Measurements from ENCODE around the gene PDE4D. TPM values are rescaled to one million over a fixed set of nuclear protein-coding genes. Genes with fewer than 3 reads are reported as not detected.
A peak's percentile ranks its signal among the peaks of the same experiment; 100 is the strongest.
"Not testable (repeated sequence)": the region's sequence is repeated elsewhere in the genome, so short reads cannot be mapped to it uniquely, and the experiment has no call there.

PDE4D gene
- total RNA-seq, 1 donor from 2014 or later = 26.9 TPM

DNA sequence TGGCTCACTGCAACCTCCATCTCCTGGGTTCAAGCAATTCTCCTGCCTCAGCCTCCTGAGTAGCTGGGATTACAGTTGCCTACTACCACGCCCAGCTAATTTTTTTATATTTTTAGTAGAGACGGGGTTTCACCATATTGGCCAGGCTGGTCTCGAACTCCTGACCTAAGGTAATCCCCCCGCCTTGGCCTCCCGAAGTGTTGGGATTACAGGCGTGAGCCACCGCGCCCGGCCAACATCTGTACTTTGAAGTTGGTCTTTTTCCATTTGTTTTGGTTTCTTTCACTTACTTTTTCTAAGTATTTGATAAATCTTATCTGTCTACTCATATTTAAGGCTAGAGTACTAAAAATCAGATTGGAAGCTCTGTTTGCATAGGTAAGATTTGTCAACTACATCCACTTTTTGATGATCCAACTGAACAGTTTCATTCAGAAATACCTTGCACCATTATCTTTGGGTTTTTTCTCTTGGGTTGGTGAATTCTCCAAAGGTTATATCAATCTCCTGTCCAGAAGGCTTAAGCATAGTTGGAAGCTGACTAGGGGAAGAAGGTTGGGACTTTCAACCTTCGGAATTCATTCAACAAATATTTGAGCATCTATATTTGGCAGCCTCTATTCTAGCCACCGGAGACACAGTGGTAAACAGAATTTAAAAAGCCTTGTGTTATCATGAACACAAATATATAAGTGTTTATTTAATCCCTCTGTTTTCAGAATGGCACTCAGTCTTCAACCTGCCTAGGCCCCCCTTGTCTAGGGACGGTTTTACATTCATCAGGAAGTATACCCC lies 821.6 kb downstream of the PDE4D start:
- DNase-seq (ENCODE audit: low read depth) = no peak

GRCh38 chr5:59069438-59070079 lies 824.0 kb downstream of the PDE4D start:
- DNase-seq (ENCODE audit: low read depth) = peak; percentile 97

- no peak for DNase-seq (ENCODE audit: low read depth)
Measured at GRCh38 chr5:59067956-59068656, 825.4 kb downstream of the PDE4D start.

DNA sequence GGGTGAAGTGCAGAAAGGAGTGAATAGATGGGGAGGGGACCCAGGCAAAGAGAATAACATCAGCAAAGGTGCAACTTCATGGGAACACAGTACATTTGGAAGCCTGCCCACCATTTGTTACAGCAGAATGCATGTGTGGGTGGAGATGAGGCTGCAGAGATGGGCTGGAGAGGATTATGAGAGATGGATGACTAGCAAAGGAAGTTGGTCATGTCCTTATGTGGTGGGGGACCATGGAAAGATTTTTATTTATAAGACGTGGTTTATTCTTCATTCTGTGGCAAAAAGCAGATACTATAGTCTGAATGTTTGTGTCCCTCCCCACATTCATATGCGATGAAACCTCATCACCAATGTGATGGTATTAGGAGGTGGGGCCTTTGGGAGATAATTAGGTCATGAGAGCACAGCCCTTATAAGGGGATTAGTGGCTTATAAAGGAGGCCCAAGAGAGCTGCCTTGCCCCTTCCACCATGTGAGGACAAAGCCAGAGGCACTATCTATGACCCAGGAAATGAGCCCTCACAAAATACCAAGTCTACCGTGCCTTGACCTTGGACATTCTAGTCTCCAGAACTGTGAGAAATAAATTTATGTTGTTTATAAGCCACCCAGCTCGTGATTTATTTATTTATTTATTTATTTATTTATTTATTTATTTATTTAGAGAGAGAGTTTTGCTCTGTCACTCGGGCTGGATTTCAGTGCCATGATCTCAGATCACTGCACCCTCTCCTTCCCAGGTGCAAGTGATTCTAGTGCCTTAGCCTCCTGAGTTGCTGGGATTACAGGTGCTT lies 827.0 kb downstream of the PDE4D start:
- DNase-seq (ENCODE audit: low read depth) = peak; percentile 22

DNA sequence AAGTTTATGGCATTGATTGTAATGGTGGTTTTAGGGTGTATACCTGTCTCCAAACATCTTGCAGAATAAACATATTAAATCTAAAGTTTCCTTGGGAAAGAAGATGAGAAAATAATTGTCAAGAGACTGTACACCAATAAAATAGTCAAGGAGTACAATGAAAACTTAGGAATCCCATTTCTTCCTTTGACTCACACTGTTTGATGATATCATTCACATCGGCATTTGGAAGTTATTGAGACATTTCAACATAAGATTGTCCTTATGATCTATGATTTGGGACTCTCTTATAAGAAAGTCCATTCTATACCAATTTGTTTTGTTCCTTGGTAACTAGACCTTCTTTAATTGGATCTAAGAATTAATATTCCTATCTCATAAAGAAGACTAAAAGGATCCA lies 828.0 kb downstream of the PDE4D start:
- DNase-seq (ENCODE audit: low read depth) = peak; percentile 35

- DNase-seq (ENCODE audit: low read depth) = no peak
Measured at GRCh38 chr5:59064293-59064692, 829.2 kb downstream of the PDE4D start.

- DNase-seq (ENCODE audit: low read depth) = peak; percentile 57
Measured at GRCh38 chr5:59062986-59063683, 830.4 kb downstream of the PDE4D start.

DNA sequence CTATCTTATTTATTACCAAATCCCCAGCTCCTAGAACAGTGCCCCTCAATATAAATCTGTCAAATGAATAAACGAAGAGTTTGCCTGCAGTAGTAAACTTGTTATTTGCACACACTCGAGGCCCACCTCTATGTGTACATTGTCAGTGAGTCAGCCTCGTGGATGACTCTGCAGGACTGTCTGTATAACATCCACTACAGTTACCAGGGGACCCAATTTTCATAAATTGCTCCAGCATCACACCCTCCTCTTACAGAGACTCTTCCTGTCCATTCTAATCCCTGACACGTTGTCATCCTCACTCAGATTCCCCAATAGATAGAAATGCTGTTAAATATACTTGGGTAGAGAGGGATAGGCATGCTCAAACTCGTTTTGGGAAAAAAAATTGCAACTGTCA lies 832.1 kb downstream of the PDE4D start:
- DNase-seq (ENCODE audit: low read depth) = no peak

GRCh38 chr5:59058969-59059687 lies 834.4 kb downstream of the PDE4D start:
- no peak for DNase-seq (ENCODE audit: low read depth)

- DNase-seq (ENCODE audit: low read depth) = no peak
Measured at GRCh38 chr5:59058237-59058636, 835.3 kb downstream of the PDE4D start.

- not testable (repeated sequence) for DNase-seq (ENCODE audit: low read depth)
Measured at GRCh38 chr5:59056599-59056998, 836.9 kb downstream of the PDE4D start.

- no peak for DNase-seq (ENCODE audit: low read depth)
Measured at GRCh38 chr5:59055745-59056448, 837.6 kb downstream of the PDE4D start.

GRCh38 chr5:59054963-59055528 lies 838.5 kb downstream of the PDE4D start:
- no peak for DNase-seq (ENCODE audit: low read depth)

DNA sequence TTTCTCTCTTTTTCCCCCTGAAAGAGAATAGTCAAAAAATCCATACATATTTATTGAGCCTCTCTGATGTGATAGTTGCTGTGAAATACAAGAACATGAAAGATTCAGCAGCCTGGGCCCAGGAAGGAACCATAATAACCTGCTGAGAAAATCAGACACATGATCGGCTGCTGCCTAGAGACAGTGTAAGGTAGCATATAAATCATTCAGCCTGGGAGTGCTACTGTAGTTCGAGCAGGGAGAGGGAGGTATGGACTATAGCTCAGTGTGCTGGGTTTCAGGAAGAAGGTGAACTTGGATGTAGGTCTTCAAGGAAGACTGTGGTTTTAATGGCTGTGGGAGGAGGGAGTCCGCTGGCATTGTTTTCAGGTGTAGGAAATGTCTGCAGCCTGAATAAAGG lies 841.6 kb downstream of the PDE4D start:
- no peak for DNase-seq (ENCODE audit: low read depth)

- DNase-seq (ENCODE audit: low read depth) = no peak
Measured at GRCh38 chr5:59049095-59049494, 844.4 kb downstream of the PDE4D start.

DNA sequence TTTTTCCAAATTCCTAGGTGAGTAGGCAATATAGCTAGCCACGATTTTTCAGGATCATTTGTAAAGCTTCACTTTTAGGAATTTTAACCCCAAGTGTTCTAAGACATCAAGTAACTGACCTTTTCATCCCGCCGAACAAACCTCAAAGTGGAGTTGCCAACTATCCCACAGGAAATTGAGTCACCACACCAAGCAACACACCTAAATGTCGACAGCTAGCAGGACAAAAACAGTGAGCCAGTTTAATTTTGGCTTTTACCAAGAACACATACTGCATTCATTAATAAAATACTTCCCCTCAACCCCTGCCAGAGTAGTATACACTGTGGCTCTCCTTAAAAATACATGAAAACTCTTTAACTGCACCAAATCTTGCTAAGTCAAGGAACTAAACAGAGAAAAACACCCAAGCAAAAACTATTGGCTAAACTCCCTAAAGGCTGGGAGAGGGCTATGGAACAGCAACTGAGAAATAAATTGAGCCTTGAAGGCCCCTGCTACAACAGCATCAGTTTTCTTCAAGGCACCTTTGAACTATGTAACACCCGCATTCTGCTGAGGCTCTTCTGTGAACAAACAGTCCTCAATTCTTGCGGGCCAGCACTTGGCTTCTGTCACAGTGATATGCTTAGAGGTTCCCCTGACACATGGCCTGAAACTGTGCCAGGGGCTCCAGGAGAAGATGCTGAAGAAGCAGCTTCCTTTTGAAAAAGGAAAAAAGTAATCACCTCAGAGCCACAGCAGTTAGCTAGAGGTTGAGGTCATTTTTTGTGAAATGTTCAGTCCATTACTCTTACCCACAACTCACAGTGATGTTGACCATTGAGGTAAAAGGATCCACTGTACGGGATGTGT lies 851.1 kb downstream of the PDE4D start:
- peak; percentile 89 for DNase-seq (ENCODE audit: low read depth)

GRCh38 chr5:59041355-59041754 lies 852.2 kb downstream of the PDE4D start:
- DNase-seq (ENCODE audit: low read depth) = no peak

- DNase-seq (ENCODE audit: low read depth) = no peak
Measured at GRCh38 chr5:59040804-59041201, 852.7 kb downstream of the PDE4D start.

Data from renal cortical epithelial cell (primary cell).